Activated CD4-positive, CD25-positive, alpha-beta regulatory T cell (primary cell): ENCODE measurements around the gene IFRD1.
"Not testable (repeated sequence)": the region's sequence is repeated elsewhere in the genome, so short reads cannot be mapped to it uniquely, and the experiment has no call there.

Experiments
- DNase-seq, 4 experiments: peaks; one replicate each; lab custom pipeline; 2025; lab: John Stamatoyannopoulos, UW

The IFRD1 gene

DNA sequence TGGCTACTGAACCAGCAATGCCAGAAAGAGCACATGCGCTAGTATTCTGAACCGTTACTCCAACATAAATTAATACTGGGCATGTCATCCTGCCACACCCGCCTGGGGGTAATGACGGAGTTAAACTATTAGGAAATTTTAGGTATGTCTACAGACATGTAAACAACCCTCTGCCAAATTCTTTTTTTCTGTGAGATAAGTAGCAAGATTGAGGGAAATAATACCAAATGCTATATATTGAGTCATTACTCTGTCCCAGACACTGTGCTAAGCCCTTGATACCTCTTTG lies 37.9 kb downstream of the IFRD1 start:
- no peak for DNase-seq

- DNase-seq, result no peak
These were observed 41.9 kb downstream of the IFRD1 start for GRCh38 chr7:112492186-112492585.

DNA sequence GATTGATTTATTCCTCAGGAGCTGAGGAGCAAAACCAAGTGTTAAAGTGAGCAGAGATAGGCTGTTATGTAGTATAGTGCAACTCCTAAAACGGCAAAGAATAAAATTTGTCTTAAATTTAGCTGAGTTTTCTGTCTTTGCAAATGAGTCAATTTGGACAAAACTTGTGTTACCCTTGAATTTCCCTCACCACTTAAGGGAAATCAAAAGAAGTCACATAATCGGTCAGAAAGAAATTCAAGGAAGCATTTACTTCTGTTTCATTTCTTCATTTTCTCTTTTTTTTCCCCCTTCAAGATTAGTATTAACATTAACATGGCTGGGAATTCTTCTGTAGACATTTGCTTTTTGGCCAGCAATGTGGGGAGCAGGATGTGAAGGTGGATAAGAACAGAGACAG lies 44.4 kb downstream of the IFRD1 start:
- no peak for DNase-seq

DNA sequence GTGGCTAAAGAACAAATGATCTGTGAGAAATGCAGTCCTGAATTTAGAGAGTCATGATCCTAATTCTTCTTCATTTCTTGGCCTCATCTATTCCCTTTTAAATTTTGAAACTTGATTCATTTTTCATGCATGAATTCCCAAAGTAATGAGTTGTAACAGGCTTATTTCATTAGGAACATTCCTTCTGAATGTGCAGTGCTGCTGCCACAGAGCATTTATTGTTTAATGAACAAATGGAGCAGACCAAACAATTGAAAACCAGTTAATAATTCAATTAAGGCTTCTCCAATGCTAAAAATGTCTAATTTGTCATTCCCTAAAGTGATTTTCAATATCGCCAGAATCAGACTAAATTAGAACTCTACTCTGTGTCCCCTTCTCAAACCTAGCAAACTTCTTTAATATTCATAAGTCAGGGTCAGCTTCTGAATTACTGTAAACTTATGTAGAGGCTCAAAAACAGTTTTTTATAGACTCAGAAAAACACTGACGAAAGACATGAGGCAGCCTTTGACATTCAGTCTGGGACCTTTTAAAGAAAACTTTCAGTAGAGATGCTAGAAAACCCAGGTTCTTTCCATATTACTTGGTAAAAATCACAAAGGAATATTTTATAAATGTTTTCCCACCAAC lies 45.0 kb downstream of the IFRD1 start:
- no peak for DNase-seq

GRCh38 chr7:112495810-112496462 lies 45.7 kb downstream of the IFRD1 start:
- peak in 2 of 4 experiments; percentile 3 to 15 for DNase-seq

DNA sequence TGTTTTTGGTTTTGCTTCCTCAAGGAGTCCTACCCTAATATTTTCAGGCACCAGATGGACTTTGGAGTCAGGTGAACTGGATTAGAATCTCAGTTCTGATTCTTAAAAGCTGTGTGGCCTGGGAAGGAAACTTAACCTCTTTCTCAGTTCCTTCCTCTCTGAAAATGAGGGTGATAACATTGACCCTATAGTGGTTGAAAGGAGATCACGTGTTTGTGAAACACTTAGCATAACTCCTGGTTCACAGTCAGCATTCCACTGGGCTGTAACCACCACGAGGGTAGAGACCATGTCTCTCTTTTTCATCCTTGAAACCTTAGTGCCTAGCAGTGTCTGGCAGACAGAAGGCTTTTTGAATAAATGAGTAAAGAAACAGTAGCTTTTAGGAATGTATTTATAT lies 47.2 kb downstream of the IFRD1 start:
- no peak for DNase-seq

DNA sequence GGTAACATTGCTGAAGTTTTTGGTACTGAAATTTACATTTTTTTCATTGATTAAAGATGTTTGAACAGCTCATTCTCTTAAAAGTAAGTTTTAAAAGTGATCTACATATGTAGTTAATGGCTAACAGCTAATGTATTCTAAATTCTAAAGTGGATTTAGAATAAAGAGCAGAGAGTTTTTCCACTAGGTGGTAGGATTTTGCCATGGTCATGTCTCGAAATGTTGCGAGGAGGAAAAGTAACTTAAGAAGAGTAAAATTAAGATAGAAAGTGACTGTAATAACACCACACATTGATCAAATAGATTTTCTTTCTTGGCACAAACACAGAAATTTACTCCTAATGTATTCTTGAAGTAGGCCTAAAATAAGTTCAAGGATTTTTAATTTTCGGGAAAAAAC lies 50.4 kb downstream of the IFRD1 start:
- DNase-seq, result no peak

- DNase-seq, result no peak
These were observed 51.7 kb downstream of the IFRD1 start for GRCh38 chr7:112501801-112502503.

GRCh38 chr7:112502700-112503099 lies 52.4 kb downstream of the IFRD1 start:
- no peak for DNase-seq

DNA sequence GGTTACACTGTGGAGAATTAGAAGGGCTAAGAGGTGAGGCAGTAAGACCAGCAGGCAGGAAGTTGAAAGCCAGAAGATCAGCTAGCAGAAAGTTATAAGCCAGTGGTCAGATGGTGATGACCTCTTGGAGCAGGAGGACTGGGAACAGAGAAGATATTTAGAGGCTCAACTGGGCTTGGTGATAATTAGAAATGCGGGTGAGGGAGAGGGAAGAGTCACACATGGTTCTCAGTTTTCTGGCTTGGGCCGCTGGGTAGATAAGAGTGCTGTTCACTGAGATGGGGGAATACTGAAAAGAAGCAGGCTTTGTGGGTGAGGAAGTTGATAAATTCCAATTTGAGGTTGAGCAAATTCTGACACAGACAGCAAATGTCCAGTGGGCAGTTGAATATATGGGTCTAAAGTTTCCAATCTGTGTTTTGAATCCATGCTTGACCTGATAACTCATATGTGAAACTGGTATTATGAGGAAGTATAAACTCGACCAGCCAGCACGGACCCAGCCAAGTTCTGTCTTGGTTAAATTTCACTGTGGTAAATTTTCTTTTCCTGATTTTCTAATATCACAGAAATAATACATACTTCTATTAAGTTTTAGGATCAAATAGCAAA lies 53.2 kb downstream of the IFRD1 start:
- DNase-seq, result no peak

- DNase-seq, result no peak
These were observed 53.9 kb downstream of the IFRD1 start for GRCh38 chr7:112504093-112504695.

GRCh38 chr7:112505495-112505894 lies 55.2 kb downstream of the IFRD1 start:
- DNase-seq, result no peak

DNA sequence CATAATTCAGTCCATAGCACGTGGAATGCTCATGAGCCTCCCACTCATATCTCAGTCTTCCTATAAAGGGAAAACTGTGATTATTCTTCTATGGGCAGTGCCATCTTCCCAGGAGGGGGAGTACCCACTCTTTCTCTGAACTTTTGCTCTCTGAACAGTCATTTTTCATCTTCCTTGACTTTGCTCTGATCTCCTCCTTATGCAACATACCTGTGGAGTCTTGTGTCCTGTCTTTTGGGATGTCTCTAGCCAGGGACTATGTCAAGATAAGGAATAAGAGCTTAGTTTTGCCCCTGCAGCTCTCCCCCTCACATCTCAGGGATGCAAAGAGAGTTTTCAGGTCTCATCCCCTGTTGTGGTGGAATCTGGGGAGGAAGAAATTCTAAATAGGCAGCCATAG lies 58.1 kb downstream of the IFRD1 start:
- no peak for DNase-seq

- DNase-seq, result no peak
These were observed 59.1 kb downstream of the IFRD1 start for GRCh38 chr7:112509402-112509801.

DNA sequence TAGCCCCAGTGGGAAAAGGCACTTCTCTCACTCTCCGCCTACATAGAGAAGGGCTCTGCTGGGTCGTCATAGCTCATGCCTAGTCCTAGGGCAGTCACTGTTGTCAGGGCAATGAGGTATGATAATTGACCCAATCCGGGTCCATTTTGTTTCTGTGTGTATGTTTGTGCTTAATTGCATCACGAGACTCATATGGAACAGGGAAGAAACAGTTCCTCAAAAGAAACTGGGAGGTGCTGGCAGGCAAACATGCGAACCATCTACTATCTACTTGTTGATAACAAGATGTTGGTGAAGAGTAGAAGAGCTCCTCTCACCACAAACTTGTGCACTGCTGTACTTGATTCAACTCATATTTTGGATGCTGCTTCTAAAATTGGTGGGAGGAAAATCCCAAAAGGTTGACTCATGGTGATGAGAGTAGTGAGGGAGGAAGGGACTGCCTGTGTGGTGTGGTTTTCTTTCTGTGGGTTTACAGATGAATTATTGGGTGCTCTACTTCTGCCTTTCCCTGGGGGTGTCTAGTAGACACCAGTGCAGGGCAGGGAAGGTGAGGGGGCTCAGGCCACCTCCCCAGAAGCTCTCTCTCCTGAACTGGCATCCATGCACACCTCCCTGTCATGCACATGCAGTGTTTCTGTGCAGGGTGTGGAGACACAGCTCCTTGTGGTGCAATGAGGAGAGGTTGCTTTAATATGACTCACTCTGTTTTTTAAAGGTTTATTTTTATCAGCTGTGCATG lies 59.9 kb downstream of the IFRD1 start:
- DNase-seq, result no peak

- DNase-seq, result no peak
These were observed 60.5 kb downstream of the IFRD1 start for GRCh38 chr7:112510743-112511110.

DNA sequence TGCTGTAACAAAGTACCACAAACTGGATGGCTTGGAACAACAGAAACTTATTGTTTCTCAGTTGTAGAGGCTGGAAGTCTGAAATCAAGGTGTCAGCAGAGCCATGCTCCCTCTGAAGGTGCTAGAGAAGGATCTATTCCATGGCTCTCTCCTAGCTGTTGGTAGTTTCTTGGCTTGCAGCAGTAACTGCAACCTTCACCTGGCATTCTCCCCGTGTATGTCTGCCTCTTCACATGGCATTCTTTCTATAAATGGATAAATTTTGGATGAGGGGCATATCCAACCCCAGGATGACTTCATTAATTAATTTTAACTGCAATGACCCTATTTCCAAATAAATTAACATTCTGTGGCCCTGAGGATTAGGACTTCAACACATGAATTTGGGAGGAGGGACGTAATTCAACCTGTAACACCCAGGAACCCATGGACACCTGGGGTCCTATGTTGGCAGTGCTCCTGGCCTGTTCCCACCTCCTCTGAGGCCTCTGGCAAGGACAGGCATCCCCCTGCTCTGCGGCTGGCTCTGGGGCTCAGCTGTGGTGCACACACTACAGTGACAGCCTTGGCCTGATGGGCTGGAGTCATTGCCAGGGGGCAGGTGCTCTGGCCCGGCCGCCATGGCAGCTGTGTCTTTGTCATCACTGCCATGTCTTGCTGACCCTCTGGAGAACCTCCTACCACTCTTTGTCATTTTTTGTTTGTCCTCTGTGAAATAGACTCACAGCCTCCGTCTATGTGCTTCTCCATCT lies 61.4 kb downstream of the IFRD1 start:
- no peak for DNase-seq

GRCh38 chr7:112512451-112513210 lies 62.4 kb downstream of the IFRD1 start:
- DNase-seq, result no peak

- DNase-seq, result no peak
These were observed 65.7 kb downstream of the IFRD1 start for GRCh38 chr7:112515989-112516388.

- DNase-seq, result not testable (repeated sequence)
These were observed 66.2 kb downstream of the IFRD1 start for GRCh38 chr7:112516418-112516817.

GRCh38 chr7:112517487-112517886 lies 67.2 kb downstream of the IFRD1 start:
- DNase-seq, result no peak
